H9 (cell line): ENCODE results near the gene TRAF3. TPM values are rescaled to one million over a fixed set of nuclear protein-coding genes. Genes with fewer than 3 reads are reported as not detected.
A peak's percentile ranks its signal among the peaks of the same experiment; 100 is the strongest.

Experiments used
- DNase-seq: peaks from one replicate; pipeline ENCODE4 v3.0.0-alpha.2; 2017
- H2AFZ ChIP-seq: one replicate; pipeline ENCODE4 v1.6.1; 2013; ENCODE audit warnings: mild to moderate bottlenecking, low read length, control low read depth, moderate library complexity
- H2AK5ac ChIP-seq: 2 replicates; pipeline ENCODE4 v1.6.1; 2013; ENCODE audit warnings: low read length, control low read depth, mixed read lengths; ENCODE audit not compliant: insufficient read length
- H2BK120ac ChIP-seq: one replicate; pipeline ENCODE4 v1.6.1; 2013; ENCODE audit warnings: low read depth, mild to moderate bottlenecking, low read length, control low read depth, inconsistent platforms; ENCODE audit not compliant: poor library complexity, severe bottlenecking
- H2BK12ac ChIP-seq: 2 replicates; pipeline ENCODE4 v1.6.1; 2013; ENCODE audit warnings: low read length, control low read depth, mixed read lengths, low read depth; ENCODE audit not compliant: insufficient read length
- H2BK15ac ChIP-seq: 2 replicates; pipeline ENCODE4 v1.6.1; 2013; ENCODE audit warnings: low read depth, low read length, control low read depth
- H2BK20ac ChIP-seq: one replicate; pipeline ENCODE4 v1.6.1; 2013; ENCODE audit warnings: low read depth, mild to moderate bottlenecking, low read length, control low read depth, inconsistent platforms; ENCODE audit not compliant: poor library complexity, severe bottlenecking
- H2BK5ac ChIP-seq: 2 replicates; pipeline ENCODE4 v1.6.1; 2013; ENCODE audit warnings: low read length, control low read depth, mixed read lengths; ENCODE audit not compliant: insufficient read length
- H3K14ac ChIP-seq: 2 replicates; pipeline ENCODE4 v1.6.1; 2013; ENCODE audit warnings: low read length, control low read depth; ENCODE audit not compliant: insufficient read depth
- H3K18ac ChIP-seq: 2 replicates; pipeline ENCODE4 v1.6.1; 2013; ENCODE audit warnings: low read depth, mild to moderate bottlenecking, mixed read lengths, low read length, control low read depth; ENCODE audit not compliant: insufficient read length
- H3K23ac ChIP-seq: 2 replicates; pipeline ENCODE4 v1.6.1; 2013; ENCODE audit warnings: low read length, control low read depth, mixed read lengths, low read depth; ENCODE audit not compliant: insufficient read length
- H3K23me2 ChIP-seq: 2 replicates; pipeline ENCODE4 v1.6.1; 2013; ENCODE audit warnings: low read depth, mild to moderate bottlenecking, mixed read lengths, low read length, control low read depth; ENCODE audit not compliant: insufficient read length, poor library complexity, severe bottlenecking
- H3K27ac ChIP-seq: 2 replicates; pipeline ENCODE4 v1.5.1; 2013; ENCODE audit warnings: low read length, control low read depth, mixed read lengths, low read depth; ENCODE audit not compliant: insufficient read length
- H3K27me3 ChIP-seq: 2 replicates; pipeline ENCODE4 v1.6.1; 2013; ENCODE audit warnings: low read length, control low read depth, inconsistent platforms; ENCODE audit not compliant: insufficient read depth
- H3K4ac ChIP-seq: 2 replicates; pipeline ENCODE4 v1.6.1; 2013; ENCODE audit warnings: low read depth, mild to moderate bottlenecking, control low read depth, inconsistent platforms, low read length, moderate library complexity
- H3K4me1 ChIP-seq: 2 replicates; pipeline ENCODE4 v1.6.1; 2013; ENCODE audit warnings: low read length, control low read depth, inconsistent platforms; ENCODE audit not compliant: insufficient read depth
- H3K4me2 ChIP-seq: 2 replicates; pipeline ENCODE4 v1.6.1; 2013; ENCODE audit warnings: low read length, control low read depth, mixed read lengths; ENCODE audit not compliant: insufficient read length, insufficient read depth
- H3K56ac ChIP-seq: 2 replicates; pipeline ENCODE4 v1.6.1; 2013; ENCODE audit warnings: low read depth, mild to moderate bottlenecking, mixed read lengths, low read length, control low read depth; ENCODE audit not compliant: insufficient read length
- H3K79me1 ChIP-seq: 2 replicates; pipeline ENCODE4 v1.6.1; 2013; ENCODE audit warnings: low read depth, mild to moderate bottlenecking, moderate library complexity, low read length, control low read depth, inconsistent platforms; ENCODE audit not compliant: insufficient read depth, poor library complexity, severe bottlenecking
- H3K79me2 ChIP-seq: 2 replicates; pipeline ENCODE4 v1.6.1; 2013; ENCODE audit warnings: low read length, control low read depth, inconsistent platforms; ENCODE audit not compliant: insufficient read depth
- H3K9ac ChIP-seq: 2 replicates; pipeline ENCODE4 v1.6.1; 2013; ENCODE audit warnings: low read length, control low read depth, mixed read lengths; ENCODE audit not compliant: insufficient read length; ENCODE audit errors: extremely low read depth
- H3K9me3 ChIP-seq: one replicate; pipeline ENCODE4 v1.6.1; 2013; ENCODE audit warnings: low read depth, low read length, inconsistent platforms; ENCODE audit not compliant: control insufficient read depth
- H3T11ph ChIP-seq: one replicate; pipeline ENCODE4 v1.6.1; 2013; ENCODE audit warnings: mild to moderate bottlenecking, low read length, control low read depth, inconsistent platforms
- H4K20me1 ChIP-seq: one replicate; pipeline ENCODE4 v1.6.1; 2013; ENCODE audit not compliant: control insufficient read depth, insufficient read length, insufficient read depth
- H4K5ac ChIP-seq: 2 replicates; pipeline ENCODE4 v1.6.1; 2013; ENCODE audit warnings: low read depth, mild to moderate bottlenecking, mixed read lengths, low read length, control low read depth; ENCODE audit not compliant: insufficient read length
- H4K8ac ChIP-seq: replicated peaks from 2 replicates; pipeline ENCODE4 v1.6.1; 2013; ENCODE audit warnings: low read length, control low read depth, mixed read lengths, low read depth; ENCODE audit not compliant: insufficient read length
- H4K91ac ChIP-seq: 2 replicates; pipeline ENCODE4 v1.6.1; 2013; ENCODE audit warnings: low read depth, mild to moderate bottlenecking, moderate library complexity, mixed read lengths, low read length, control low read depth; ENCODE audit not compliant: insufficient read length
- H3K27ac Mint-ChIP-seq, 3 experiments: 2 replicates in 2 of 3; 3 replicates in 1 of 3; pipeline ENCODE4 v1.8.0; 2020 to 2021; ENCODE audit warnings: mixed read lengths in 3 of 3, mild to moderate bottlenecking in 1 of 3, moderate library complexity in 1 of 3
- H3K27me3 Mint-ChIP-seq: 2 replicates; pipeline ENCODE4 v1.8.0; 2021; ENCODE audit warnings: low read depth, mild to moderate bottlenecking, moderate library complexity, mixed read lengths
- H3K36me3 Mint-ChIP-seq, 3 experiments: 2 replicates in 2 of 3; 3 replicates in 1 of 3; pipeline ENCODE4 v1.8.0; 2020 to 2021; ENCODE audit warnings: low read depth in 3 of 3, mixed read lengths in 3 of 3; ENCODE audit not compliant: insufficient read depth in 1 of 3
- H3K4me1 Mint-ChIP-seq, 2 experiments: 2 replicates each; pipeline ENCODE4 v1.8.0; 2020; ENCODE audit warnings: mixed read lengths in 2 of 2
- H3K4me3 Mint-ChIP-seq, 2 experiments: 2 replicates in 1 of 2; 3 replicates in 1 of 2; pipeline ENCODE4 v1.8.0; 2020 to 2021; ENCODE audit warnings: mild to moderate bottlenecking in 2 of 2, mixed read lengths in 2 of 2, moderate library complexity in 1 of 2
- H3K9me3 Mint-ChIP-seq, 2 experiments: 2 replicates in 1 of 2; 3 replicates in 1 of 2; pipeline ENCODE4 v1.8.0; 2020; ENCODE audit warnings: mild to moderate bottlenecking in 2 of 2, mixed read lengths in 2 of 2, moderate library complexity in 1 of 2
- WGBS: extraction: QIAGEN DNeasy Blood & Tissue Kit; methylation state at CpG from one replicate; pipeline ENCODE4 v1.1.7; 2013; ENCODE audit warnings: missing lambda C conversion rate, low lambda C conversion rate, mixed read lengths; ENCODE audit not compliant: insufficient read length; ENCODE audit errors: extremely low coverage; 5-methylcytosine and 5-hydroxymethylcytosine counted together
- total RNA-seq: library from RNA; stranded (reverse); gene quantifications from 2 replicates; pipeline ENCODE4 v1.2.1, GENCODE V29; 2021
- TF ChIP-seq, protein P1 (sequence below): fragments of 200-600 bp; sonication (generic); conservative IDR thresholded peaks from 3 replicates; pipeline ENCODE4 v1.8.0; 2021; ENCODE audit warnings: antibody characterized with exemption, mild to moderate bottlenecking

Gene TRAF3
- total RNA-seq, 1 experiment from 2014 or later = 9.6 TPM

DNA sequence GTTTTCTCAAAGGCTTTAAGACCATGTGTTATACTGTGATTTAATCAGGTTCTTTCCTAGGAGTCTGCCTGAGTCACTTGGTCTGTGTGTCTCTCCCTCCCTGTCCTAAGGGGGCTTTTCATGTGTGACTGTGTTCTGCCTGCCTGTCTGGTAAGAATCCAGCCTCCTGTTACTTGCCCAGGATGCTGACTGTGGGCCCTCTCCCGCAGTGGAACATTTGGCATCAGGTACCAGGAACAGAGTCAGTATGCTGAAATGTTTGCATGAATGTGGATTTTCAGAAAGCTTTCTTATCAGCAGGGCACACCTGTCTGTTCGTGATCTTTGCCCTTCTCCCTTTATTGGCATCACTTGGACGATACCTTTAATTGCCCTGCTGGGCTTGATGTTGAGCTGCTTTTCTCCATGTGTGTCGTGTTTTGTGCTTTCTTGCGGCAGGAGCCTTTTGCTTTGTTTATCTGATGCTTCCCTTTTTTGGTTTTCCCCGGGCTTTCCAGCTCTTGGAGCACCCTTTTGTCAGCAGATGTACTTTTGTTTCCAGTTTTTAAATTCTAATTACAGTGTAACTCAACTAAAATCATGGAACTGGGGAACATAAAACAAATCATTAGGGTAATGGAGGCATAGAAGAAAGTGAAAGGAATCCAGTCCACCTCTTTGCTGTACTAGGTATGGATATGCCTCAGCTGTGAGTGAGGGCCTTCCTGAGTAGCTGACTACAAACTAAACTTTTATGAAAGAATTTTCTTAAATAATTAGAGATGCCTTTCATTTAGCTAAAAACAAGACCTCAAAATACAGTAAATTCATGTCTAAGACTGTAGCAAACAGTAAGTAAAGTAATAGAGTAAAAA is 72.5 kb downstream of the TRAF3 start:
- no peaks in the 10 kb centered on the region for H3K9me3 ChIP-seq
- H3K27ac Mint-ChIP-seq = peak overlapping the region; percentile 42 to 86 (median 74); a peak in 5 of 7 replicates
- H4K8ac ChIP-seq = no peak overlapping the region
- TF ChIP-seq, protein P1, sequence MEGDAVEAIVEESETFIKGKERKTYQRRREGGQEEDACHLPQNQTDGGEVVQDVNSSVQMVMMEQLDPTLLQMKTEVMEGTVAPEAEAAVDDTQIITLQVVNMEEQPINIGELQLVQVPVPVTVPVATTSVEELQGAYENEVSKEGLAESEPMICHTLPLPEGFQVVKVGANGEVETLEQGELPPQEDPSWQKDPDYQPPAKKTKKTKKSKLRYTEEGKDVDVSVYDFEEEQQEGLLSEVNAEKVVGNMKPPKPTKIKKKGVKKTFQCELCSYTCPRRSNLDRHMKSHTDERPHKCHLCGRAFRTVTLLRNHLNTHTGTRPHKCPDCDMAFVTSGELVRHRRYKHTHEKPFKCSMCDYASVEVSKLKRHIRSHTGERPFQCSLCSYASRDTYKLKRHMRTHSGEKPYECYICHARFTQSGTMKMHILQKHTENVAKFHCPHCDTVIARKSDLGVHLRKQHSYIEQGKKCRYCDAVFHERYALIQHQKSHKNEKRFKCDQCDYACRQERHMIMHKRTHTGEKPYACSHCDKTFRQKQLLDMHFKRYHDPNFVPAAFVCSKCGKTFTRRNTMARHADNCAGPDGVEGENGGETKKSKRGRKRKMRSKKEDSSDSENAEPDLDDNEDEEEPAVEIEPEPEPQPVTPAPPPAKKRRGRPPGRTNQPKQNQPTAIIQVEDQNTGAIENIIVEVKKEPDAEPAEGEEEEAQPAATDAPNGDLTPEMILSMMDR = no peak
- no peak overlapping the region for H3K4me3 Mint-ChIP-seq
- H3K36me3 Mint-ChIP-seq = no peaks in the 10 kb centered on the region; a peak in 1 of 7 replicates
- H2BK5ac ChIP-seq = no peak overlapping the region
- no peak overlapping the region for H2BK12ac ChIP-seq
- H3K9ac ChIP-seq = no peak overlapping the region
- H3T11ph ChIP-seq = no peak overlapping the region
- no peak overlapping the region for H3K18ac ChIP-seq
- DNase-seq = no peak
- H3K4me1 Mint-ChIP-seq = peaks cover 3 to 5% of the 10 kb centered on the region in 2 experiments; a peak in 2 of 4 replicates
- no peaks in the 10 kb centered on the region for H3K23me2 ChIP-seq
- H2AFZ ChIP-seq = no peak overlapping the region
- H3K79me1 ChIP-seq = no peaks in the 10 kb centered on the region
- H3K14ac ChIP-seq = no peak overlapping the region
- no peaks in the 10 kb centered on the region for H3K27me3 ChIP-seq
- H3K27me3 Mint-ChIP-seq = no peaks in the 10 kb centered on the region
- H4K20me1 ChIP-seq = no peaks in the 10 kb centered on the region
- H3K23ac ChIP-seq = no peak overlapping the region
- H2AK5ac ChIP-seq = no peak overlapping the region
- H2BK120ac ChIP-seq = no peak overlapping the region
- no CpG with 5 or more reads among the region's 6 CpGs for WGBS
- H3K4me2 ChIP-seq = no peak overlapping the region
- H4K5ac ChIP-seq = no peak overlapping the region
- H3K27ac ChIP-seq = no peak overlapping the region
- no peak overlapping the region for H3K4ac ChIP-seq
- no peak overlapping the region for H2BK20ac ChIP-seq
- no peaks in the 10 kb centered on the region for H3K4me1 ChIP-seq
- H2BK15ac ChIP-seq = no peak overlapping the region
- H3K79me2 ChIP-seq = no peaks in the 10 kb centered on the region
- no peak overlapping the region for H4K91ac ChIP-seq
- no peaks in the 10 kb centered on the region for H3K9me3 Mint-ChIP-seq
- no peak overlapping the region for H3K56ac ChIP-seq
